Activated T-helper 1 cell treated with anti-CD3 and anti-CD28 coated beads, Interleukin-12 subunit alpha, Interleukin-12 subunit beta, Interleukin-2, Interleukin-4 antibody, amounts not matched to agents 30 ng/mL and 10 ng/mL and 1 ng/mL, durations not matched to agents 14 hours and 24 hours and 36 hours (primary cell): ENCODE measurements around the gene ABCA9. TPM values are rescaled to one million over a fixed set of nuclear protein-coding genes. Genes with fewer than 3 reads are reported as not detected.
"Not testable (repeated sequence)": the region's sequence is repeated elsewhere in the genome, so short reads cannot be mapped to it uniquely, and the experiment has no call there.

Experiments
- DNase-seq: peaks from one replicate; pipeline ENCODE4 v3.0.0; 2021; ENCODE audit warnings: low spot score
- H3K27ac Mint-ChIP-seq: one replicate; pipeline ENCODE4 v1.8.0; 2021; ENCODE audit warnings: mild to moderate bottlenecking, mixed read lengths
- H3K27me3 Mint-ChIP-seq: one replicate; pipeline ENCODE4 v1.8.0; 2022; ENCODE audit warnings: mild to moderate bottlenecking, moderate library complexity, mixed read lengths; ENCODE audit not compliant: insufficient read depth
- H3K36me3 Mint-ChIP-seq: one replicate; pipeline ENCODE4 v1.8.0; 2021; ENCODE audit warnings: low read depth, mixed read lengths
- H3K4me1 Mint-ChIP-seq: one replicate; pipeline ENCODE4 v1.8.0; 2021; ENCODE audit warnings: low read depth, mixed read lengths
- H3K4me3 Mint-ChIP-seq: one replicate; pipeline ENCODE4 v1.8.0; 2021; ENCODE audit warnings: mild to moderate bottlenecking, moderate library complexity, mixed read lengths
- H3K9me3 Mint-ChIP-seq: one replicate; pipeline ENCODE4 v1.8.0; 2021; ENCODE audit warnings: mixed read lengths
- intact Hi-C: fragments of 100-400 bp; cut with micrococcal nuclease; formaldehyde crosslinking; loops from one replicate; pipeline ENCODE4 v1.15.1; 2024
- total RNA-seq: library from RNA; stranded (reverse); gene quantifications from 2 replicates; pipeline ENCODE4 v1.2.3, GENCODE V29; 2022

Gene ABCA9
- total RNA-seq, 1 donor from 2014 or later, result not detected

DNA sequence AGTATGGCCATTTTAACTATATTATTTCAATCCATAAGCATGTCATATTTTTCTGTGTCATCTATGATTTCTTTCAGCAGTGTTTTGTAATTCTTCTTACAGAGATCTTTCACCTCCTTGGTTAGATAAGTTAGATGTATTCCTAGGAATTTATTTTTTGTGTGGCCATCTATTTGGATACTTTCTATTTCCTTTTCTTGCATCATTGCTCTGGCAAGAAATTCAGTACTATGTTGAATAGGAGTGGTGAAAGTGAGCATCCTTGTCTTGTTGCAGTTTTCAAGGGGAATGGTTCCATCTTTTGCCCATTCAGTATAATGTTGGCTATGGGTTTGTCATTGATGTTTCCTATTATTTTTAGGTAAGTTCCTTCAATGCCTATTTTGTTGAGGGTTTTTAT lies 15.1 kb upstream of the ABCA9 start:
- intact Hi-C loops, result no loop called here
- Mint-ChIP-seq H3K9me3 (peaks cover 32% of the 10 kb centered on the region), H3K4me1 (peaks cover 12% of the 10 kb centered on the region), H3K36me3 (peaks cover 8% of the 10 kb centered on the region), H3K27me3 (peaks cover 9% of the 10 kb centered on the region), H3K4me3 (no peak overlapping the region), H3K27ac (no peak overlapping the region)
- no peak for DNase-seq

DNA sequence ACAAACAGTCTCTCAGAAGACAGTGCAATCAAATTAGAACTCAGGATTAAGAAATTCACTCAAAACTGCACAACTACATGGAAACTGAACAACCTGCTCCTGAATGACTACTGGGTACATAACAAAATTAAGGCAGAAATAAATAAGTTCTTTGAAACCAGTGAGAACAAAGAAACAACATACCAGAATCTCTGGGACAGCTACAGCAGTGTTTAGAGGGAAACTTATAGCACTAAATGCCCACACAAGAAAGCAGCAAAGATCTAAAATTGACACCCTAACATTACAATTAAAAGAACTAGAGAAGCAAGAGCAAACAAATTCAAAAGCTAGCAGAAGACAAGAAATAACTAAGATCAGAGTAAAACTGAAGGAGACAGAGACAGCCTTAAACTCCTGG lies 12.7 kb upstream of the ABCA9 start:
- intact Hi-C loops, DNase-seq, H3K36me3 Mint-ChIP-seq, H3K4me3 Mint-ChIP-seq, H3K27ac Mint-ChIP-seq, H3K27me3 Mint-ChIP-seq: not testable (repeated sequence)
- Mint-ChIP-seq H3K9me3 (peaks cover 32% of the 10 kb centered on the region), H3K4me1 (peaks cover 15% of the 10 kb centered on the region)

DNA sequence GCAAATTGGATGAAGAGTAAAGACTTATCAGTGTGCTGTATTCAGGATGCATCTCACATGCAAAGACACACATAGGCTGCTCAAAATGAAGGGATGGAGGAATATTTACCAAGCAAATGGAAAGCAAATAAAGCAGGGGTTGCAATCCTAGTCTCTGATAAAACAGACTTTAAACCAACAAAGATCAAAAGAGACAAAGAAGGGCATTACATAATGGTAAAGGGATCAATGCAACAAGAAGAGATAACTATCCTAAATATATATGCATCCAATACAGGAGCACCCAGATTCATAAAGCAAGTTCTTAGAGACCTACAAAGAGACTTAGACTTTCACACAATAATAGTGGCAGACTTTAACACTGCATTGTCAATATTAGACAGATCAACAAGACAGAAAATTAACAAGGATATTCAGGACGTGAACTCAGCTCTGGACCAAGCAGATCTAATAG lies 12.1 kb upstream of the ABCA9 start:
- H3K4me3 Mint-ChIP-seq, H3K36me3 Mint-ChIP-seq, H3K27ac Mint-ChIP-seq, DNase-seq, intact Hi-C loops: not testable (repeated sequence)
- Mint-ChIP-seq H3K27me3 (peaks cover 11% of the 10 kb centered on the region), H3K4me1 (peaks cover 15% of the 10 kb centered on the region), H3K9me3 (peaks cover 32% of the 10 kb centered on the region)

DNA sequence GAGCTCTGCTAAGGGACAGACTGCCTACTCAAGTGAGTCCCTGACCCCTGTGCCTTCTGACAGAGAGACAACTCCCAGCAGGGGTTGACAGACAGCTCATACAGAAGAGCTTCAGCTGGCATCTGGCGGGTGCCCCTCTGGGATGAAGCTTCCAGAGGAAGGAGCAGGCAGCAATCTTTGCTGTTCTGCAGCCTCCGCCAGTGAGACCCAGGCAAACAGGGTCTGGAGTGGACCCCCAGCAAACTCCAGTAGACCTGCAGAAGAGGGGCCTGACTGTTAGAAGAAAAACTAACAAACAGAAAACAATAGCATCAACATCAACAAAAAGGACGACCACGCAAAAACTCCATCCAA lies 10.5 kb upstream of the ABCA9 start:
- intact Hi-C loops, H3K36me3 Mint-ChIP-seq, H3K27ac Mint-ChIP-seq, H3K27me3 Mint-ChIP-seq, DNase-seq: not testable (repeated sequence)
- peaks cover 26% of the 10 kb centered on the region for H3K9me3 Mint-ChIP-seq
- H3K4me1 Mint-ChIP-seq, result peaks cover 21% of the 10 kb centered on the region
- H3K4me3 Mint-ChIP-seq, result peak overlapping the region; percentile 2

DNA sequence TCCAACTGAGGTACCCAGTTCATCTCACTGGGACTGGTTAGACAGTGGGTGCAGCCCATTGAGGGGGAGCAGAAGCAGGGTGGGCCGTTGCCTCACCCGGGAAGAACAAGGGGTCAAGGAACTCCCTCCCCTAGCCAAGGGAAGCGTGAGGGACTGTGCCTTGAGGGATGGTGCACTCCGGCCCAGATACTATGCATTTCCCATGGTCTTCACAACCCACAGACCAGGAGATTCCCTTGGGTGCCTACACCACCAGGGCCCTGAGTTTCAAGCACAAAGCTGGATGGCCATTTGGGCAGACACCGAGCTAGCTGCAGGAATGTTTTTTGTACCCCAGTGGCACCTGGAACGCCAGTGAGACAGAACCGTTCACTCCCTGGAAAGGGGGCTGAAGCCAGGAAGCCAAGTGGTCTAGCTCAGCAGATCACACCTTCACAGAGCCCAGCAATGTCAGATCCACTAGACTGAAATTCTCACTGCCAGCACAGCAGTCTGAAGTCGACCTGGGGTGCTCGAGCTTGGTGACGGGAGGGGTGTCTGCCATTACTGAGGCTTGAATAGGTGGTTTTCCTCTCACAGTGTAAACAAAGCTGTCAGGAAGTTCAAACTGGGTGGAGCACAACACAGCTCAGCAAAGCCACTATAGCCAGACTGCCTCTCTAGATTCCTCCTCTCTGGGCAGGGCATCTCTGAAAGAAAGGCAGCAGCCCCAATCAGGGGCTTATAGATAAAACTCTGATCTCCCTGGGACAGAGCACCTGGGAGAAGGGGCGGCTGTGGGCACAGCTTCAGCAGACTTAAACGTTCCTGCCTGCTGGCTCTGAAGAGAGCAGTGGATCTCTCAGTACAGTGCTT lies 9.9 kb upstream of the ABCA9 start:
- H3K4me3 Mint-ChIP-seq, H3K36me3 Mint-ChIP-seq, intact Hi-C loops, H3K27me3 Mint-ChIP-seq, H3K27ac Mint-ChIP-seq: not testable (repeated sequence)
- peak; percentile 0 for DNase-seq
- peaks cover 21% of the 10 kb centered on the region for H3K4me1 Mint-ChIP-seq
- peaks cover 26% of the 10 kb centered on the region for H3K9me3 Mint-ChIP-seq

DNA sequence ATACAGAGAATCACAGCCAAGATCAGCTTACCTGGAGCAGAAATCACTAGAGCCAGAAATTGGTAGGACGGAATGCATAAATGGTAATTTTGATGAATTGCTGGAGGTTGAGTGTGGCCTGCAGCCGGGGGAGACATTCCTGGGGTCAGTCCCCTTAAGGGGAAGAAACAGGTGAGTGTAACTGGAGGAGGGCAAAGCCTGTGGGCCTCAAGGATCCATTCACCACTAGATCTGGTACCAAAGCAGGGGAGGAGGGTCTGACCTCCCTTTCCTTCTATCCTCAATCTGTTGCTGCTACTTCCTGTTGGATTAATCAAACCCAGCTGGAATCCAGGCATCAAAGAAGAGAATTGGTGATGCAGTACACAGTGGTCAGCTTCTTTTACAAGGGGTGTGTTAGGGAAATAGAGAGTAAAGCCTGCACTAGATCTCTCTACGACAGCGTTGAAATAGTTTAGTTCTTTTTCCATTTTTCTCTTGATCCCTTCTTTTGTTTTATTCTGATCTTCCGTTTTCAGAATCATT lies 8.6 kb upstream of the ABCA9 start:
- peaks cover 19% of the 10 kb centered on the region for H3K9me3 Mint-ChIP-seq
- intact Hi-C loops, result no loop called here
- no peak overlapping the region for H3K4me3 Mint-ChIP-seq
- peaks cover 8% of the 10 kb centered on the region for H3K27me3 Mint-ChIP-seq
- peaks cover 29% of the 10 kb centered on the region for H3K4me1 Mint-ChIP-seq
- peaks cover 8% of the 10 kb centered on the region for H3K36me3 Mint-ChIP-seq
- DNase-seq, result no peak
- no peak overlapping the region for H3K27ac Mint-ChIP-seq

DNA sequence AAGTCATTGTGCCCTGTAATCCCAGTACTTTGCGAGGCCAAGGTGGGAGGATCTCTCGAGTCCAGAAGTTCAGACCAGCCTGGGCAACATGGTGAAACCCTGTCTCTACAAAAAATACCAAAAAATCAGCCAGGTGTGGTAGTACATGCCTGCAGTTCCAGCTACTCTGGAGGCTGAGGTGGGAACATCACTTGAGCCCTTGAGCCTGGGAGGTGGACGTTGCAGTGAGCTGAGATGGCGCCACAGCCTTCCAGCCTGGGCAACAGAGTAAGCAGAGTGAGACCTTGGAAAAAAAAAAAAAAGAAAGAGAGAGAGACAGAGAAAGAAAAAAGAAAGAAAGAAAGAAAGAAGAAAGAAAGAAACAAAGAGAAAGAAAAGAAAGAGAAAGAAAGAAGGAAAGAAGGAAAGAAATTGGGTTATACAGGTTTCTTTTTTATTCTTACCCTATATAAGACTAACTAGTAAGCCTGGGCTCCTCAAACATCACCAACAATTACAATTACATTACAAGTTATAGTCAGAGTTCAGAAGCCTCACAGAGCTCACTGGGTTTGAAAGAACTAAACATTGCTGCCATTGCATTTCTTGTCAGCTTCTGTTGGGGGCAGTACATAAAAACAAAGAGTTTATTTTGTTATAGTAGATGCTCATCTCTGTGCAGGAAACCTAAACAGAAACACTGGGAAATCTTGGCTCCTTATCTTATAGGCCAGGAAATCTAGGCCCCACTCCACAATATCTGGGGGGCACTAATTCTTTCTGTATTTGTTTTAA lies 6.7 kb upstream of the ABCA9 start:
- peaks cover 6% of the 10 kb centered on the region for H3K9me3 Mint-ChIP-seq
- no peak for DNase-seq
- intact Hi-C loops, result no loop called here
- H3K4me3 Mint-ChIP-seq, result no peak overlapping the region
- H3K27me3 Mint-ChIP-seq, result peaks cover 12% of the 10 kb centered on the region
- H3K27ac Mint-ChIP-seq, result no peak overlapping the region
- peaks cover 5% of the 10 kb centered on the region for H3K36me3 Mint-ChIP-seq
- H3K4me1 Mint-ChIP-seq, result peaks cover 29% of the 10 kb centered on the region

DNA sequence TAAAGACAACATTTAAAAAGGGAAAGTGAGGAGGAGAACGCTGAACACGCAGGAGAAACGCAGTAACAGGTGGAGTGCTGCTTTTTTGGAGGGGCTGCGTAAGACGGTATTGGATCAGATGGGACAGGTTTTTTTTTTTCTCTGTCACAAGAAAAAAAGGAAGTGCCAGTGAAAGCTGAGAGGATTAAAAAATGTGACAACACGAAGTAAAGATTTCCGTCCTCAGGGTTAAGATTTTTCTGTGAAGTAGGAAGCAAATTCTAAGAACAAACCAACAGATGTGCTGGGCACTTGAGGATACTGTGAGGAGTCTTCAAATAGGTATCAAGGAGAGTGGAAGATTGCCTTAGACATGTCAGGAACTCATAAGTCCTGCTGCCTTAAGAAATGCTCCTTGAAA lies 5.8 kb upstream of the ABCA9 start:
- Mint-ChIP-seq H3K4me1 (peaks cover 23% of the 10 kb centered on the region), H3K27ac (peak overlapping the region; percentile 50), H3K27me3 (peaks cover 12% of the 10 kb centered on the region), H3K36me3 (peaks cover 3% of the 10 kb centered on the region), H3K9me3 (no peaks in the 10 kb centered on the region), H3K4me3 (no peak overlapping the region)
- no peak for DNase-seq
- intact Hi-C loops, result no loop called here

DNA sequence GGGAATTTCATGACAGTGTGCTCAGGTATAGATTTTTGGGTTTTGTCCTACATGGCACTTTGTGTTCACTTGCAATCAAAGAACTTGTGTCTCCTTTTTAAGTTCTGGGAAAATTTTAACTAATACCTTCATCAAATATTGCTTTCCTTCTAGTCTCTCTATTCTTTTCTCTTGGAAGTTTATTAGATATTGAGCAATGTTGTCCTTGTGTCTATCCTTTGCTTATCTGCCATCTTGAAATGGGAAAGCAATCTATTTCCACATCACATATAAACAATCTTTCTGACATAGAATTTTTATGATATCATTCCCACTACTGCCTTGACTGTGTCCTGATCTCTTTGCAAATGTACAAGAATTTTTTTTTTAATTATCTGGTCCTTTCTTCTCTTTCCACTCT lies 4.4 kb upstream of the ABCA9 start:
- peaks cover 14% of the 10 kb centered on the region for H3K4me1 Mint-ChIP-seq
- intact Hi-C loops, result no loop called here
- DNase-seq, result no peak
- H3K4me3 Mint-ChIP-seq, result no peak overlapping the region
- H3K27me3 Mint-ChIP-seq, result peaks cover 12% of the 10 kb centered on the region
- H3K27ac Mint-ChIP-seq, result no peak overlapping the region
- H3K9me3 Mint-ChIP-seq, result no peaks in the 10 kb centered on the region
- no peaks in the 10 kb centered on the region for H3K36me3 Mint-ChIP-seq

DNA sequence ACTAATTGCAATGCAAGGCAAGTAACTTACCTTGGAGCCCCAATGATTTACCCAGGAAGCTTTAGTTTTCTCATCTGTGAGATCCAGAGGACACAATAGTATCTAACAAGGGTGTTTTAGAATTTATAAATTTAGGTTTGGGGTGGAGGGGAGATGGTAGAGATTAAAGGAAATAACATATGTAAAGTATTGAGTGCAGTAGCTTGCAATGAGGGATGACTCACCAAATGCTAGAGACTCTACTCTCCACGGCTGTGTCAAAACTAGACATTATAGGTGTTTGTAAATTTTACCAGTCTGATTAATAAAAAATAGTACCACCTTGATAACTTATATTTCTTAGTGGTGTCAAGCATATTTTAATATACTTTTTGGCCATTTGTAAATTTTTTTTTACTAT lies 3.7 kb upstream of the ABCA9 start:
- H3K9me3 Mint-ChIP-seq, result no peaks in the 10 kb centered on the region
- peaks cover 14% of the 10 kb centered on the region for H3K4me1 Mint-ChIP-seq
- H3K36me3 Mint-ChIP-seq, result no peaks in the 10 kb centered on the region
- H3K4me3 Mint-ChIP-seq, result no peak overlapping the region
- intact Hi-C loops, result no loop called here
- peaks cover 12% of the 10 kb centered on the region for H3K27me3 Mint-ChIP-seq
- no peak for DNase-seq
- no peak overlapping the region for H3K27ac Mint-ChIP-seq

DNA sequence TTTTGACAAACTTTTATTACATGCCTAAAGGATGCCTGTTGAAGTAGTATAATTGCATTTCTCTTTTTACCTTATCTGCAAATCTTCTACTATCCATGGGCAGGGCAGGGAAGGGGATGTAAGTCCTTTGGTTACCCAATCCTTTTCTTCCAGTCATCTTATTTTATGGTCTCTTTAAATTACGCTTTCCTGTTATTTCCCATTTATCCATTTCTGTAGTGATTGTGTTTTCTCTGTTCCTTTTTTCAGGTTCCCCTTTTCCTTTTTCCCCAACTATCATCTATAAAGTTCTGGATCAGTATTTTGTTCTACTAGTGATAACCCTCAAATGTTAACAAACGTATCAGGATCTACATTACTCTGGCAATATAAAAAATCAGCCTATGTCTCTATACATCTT lies 3.3 kb upstream of the ABCA9 start:
- Mint-ChIP-seq H3K4me1 (peaks cover 14% of the 10 kb centered on the region), H3K27me3 (peaks cover 12% of the 10 kb centered on the region), H3K27ac (no peak overlapping the region), H3K9me3 (no peaks in the 10 kb centered on the region), H3K36me3 (no peaks in the 10 kb centered on the region), H3K4me3 (no peak overlapping the region)
- intact Hi-C loops, result no loop called here
- no peak for DNase-seq

DNA sequence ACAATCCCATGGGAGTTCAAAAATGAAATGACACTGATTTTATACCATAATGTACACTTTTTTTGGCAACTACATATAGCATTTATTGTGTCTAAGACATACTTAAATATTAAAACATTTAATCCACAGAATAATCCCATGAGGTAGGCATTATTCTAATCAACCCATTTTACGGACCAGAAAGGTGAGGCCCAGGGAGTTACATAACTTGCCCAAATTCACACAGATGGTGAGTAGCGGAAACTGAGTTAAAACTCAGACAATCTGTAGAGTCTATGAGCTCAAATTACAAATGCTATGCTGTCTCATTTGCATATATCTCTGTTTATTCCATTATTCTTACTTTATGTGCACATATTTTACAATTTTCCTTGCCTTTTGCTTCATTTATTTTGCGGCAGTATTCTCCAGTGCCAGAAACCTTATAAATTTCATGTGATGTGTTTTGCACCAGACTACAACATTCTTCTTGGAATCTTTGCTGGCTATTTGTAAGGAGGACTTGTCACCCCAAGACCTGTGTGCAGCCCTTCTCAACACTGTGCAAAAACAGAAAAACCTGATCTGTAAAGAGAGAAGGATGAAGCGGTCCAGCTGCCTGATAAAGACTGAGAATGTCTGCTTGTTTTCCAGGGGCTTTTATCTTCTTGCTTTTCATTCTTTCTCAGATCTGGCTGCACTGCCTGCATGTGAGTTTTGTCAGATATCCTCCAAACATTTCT lies 2.3 kb upstream of the ABCA9 start:
- intact Hi-C loops, result no loop called here
- H3K9me3 Mint-ChIP-seq, result no peaks in the 10 kb centered on the region
- H3K27me3 Mint-ChIP-seq, result peaks cover 10% of the 10 kb centered on the region
- no peak for DNase-seq
- H3K4me1 Mint-ChIP-seq, result peaks cover 14% of the 10 kb centered on the region
- H3K36me3 Mint-ChIP-seq, result no peaks in the 10 kb centered on the region
- no peak overlapping the region for H3K27ac Mint-ChIP-seq
- H3K4me3 Mint-ChIP-seq, result no peak overlapping the region
